ENCODE results near the gene STAT5B.

The STAT5B gene

DNA sequence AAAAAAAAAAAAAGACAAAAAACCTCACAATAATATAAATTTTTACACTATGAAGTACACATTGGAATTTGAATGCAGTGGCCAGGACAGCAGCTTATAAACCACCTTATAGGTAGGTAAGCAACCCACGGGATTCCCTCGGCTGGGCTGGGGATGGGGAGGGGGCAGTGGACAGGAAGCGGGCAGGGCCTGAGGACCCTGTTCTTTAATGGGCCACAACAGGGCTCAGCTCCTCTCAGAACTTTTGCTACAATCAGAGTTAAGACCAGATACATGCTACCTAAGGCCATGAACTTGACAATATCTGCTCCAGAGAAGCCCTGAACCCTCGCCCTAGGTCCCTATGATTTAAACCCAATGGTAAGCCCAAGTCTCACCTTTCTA, 37.2 kb upstream of the STAT5B start:
- Histone ChIP-seq H3K27me3 (ENCODE audit: insufficient read depth, low read length) (no peaks in the 10 kb centered on the region), H3K9me3 (ENCODE audit: insufficient read depth, low read depth, low read length) (no peaks in the 10 kb centered on the region), H3K27ac (ENCODE audit: low read depth, low read length) (no peak overlapping the region), H3K4me1 (ENCODE audit: insufficient read depth, low read length) (peaks cover 24% of the 10 kb centered on the region), H3K4me3 (ENCODE audit: low read length) (no peak overlapping the region), H3K36me3 (ENCODE audit: insufficient read depth, low read length) (peaks cover 40% of the 10 kb centered on the region), H3K9ac (ENCODE audit: low read depth, low read length) (no peak overlapping the region)
- WGBS, result 78% methylated on average over 4 of the region's 4 CpGs

DNA sequence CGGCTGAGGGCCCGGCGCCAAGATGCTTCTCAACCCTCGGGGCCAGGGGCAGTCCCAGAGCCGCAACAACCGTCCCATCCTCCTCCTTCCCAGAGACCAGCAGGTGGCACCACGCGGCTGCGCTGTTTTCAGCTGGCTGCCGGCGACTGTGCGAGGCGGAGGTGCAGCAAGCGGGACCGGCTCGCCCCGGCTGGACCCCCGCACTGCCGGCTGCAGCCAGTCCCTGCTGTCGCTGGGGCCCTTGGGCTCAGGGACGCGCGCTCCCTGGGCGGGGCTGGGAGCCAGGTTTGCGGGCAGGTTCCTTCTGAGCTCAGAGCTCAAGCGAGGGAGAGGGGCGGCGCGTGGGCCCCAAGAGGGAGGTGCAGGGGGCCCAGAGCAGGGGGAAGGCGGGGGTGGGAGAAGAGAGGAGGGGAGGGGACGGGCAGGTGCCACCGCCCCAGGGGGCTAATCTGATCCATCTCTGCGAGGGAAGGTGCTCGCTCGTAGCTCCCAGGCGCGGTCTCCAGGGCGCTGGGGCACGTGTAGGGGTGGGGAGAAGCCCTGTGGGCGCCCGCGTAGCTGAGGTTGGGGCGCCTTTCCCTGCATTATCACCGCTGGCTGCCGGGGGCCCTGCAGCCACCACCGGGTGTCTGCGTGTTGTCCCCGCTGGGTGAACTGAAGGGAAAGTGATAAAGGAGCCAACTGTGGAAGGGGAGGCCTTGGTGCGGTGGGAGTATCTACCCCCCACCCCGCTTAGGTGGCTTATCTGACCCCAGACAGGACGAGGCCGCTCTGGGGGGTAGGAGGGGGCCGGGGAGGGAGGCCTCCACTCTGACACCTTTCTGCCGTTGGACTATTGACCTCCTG, 36.3 kb upstream of the STAT5B start:
- Histone ChIP-seq H3K27ac (ENCODE audit: low read depth, low read length) (peak overlapping the region; percentile 37; the same call in 1 of the 2 replicates), H3K36me3 (ENCODE audit: insufficient read depth, low read length) (peaks cover 36% of the 10 kb centered on the region), H3K4me3 (ENCODE audit: low read length) (peak overlapping the region; percentile 34), H3K9me3 (ENCODE audit: insufficient read depth, low read depth, low read length) (no peaks in the 10 kb centered on the region), H3K4me1 (ENCODE audit: insufficient read depth, low read length) (peaks cover 24% of the 10 kb centered on the region), H3K9ac (ENCODE audit: low read depth, low read length) (peak overlapping the region; percentile 40; the same call in 1 of the 2 replicates), H3K27me3 (ENCODE audit: insufficient read depth, low read length) (no peaks in the 10 kb centered on the region)
- 28% methylated on average over 50 of the region's 54 CpGs for WGBS

DNA sequence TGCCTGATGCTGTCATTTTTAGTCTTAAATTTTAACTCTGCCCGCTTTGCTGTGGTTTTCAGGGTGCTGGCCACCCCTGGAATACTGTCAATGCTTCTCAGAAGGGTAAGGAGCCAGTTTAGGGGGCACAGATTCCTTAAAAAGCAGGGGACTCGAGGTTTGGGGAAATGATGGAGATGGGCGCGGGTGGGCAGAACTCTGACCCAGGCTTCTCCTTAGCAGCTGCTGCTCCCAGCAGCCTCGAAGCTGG, 35.8 kb upstream of the STAT5B start:
- H3K4me3 ChIP-seq (ENCODE audit: low read length), result no peak overlapping the region
- no peaks in the 10 kb centered on the region for H3K9me3 ChIP-seq (ENCODE audit: insufficient read depth, low read depth, low read length)
- 52% methylated on average over 5 of the region's 5 CpGs for WGBS
- H3K27me3 ChIP-seq (ENCODE audit: insufficient read depth, low read length), result no peaks in the 10 kb centered on the region
- peaks cover 24% of the 10 kb centered on the region for H3K4me1 ChIP-seq (ENCODE audit: insufficient read depth, low read length)
- H3K27ac ChIP-seq (ENCODE audit: low read depth, low read length), result no peak overlapping the region; the same call in 1 of the 2 replicates
- H3K9ac ChIP-seq (ENCODE audit: low read depth, low read length), result no peak overlapping the region
- H3K36me3 ChIP-seq (ENCODE audit: insufficient read depth, low read length), result peaks cover 30% of the 10 kb centered on the region

DNA sequence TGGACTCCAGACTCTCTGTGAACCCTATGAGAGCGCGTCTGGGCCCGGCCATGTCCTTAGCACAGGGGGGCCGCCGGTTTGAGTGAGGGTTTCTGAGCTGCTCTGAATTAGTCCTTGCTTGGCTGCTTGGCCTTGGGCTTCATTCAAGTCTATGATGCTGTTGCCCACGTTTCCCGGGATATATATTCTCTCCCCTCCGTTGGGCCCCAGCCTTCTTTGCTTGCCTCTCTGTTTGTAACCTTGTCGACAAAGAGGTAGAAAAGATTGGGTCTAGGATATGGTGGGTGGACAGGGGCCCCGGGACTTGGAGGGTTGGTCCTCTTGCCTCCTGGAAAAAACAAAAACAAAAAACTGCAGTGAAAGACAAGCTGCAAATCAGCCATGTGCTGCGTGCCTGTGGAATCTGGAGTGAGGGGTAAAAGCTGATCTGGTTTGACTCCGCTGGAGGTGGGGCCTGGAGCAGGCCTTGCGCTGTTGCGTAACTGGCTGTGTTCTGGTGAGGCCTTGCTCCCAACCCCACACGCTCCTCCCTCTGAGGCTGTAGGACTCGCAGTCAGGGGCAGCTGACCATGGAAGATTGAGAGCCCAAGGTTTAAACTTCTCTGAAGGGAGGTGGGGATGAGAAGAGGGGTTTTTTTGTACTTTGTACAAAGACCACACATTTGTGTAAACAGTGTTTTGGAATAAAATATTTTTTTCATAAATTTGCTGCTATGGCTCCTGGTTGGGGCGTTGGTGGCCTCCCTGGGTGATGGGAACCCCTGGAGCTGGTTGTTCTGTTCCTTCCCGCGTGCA, 35.2 kb upstream of the STAT5B start:
- Histone ChIP-seq H3K9me3 (ENCODE audit: insufficient read depth, low read depth, low read length) (no peaks in the 10 kb centered on the region), H3K9ac (ENCODE audit: low read depth, low read length) (no peak overlapping the region), H3K4me1 (ENCODE audit: insufficient read depth, low read length) (peaks cover 24% of the 10 kb centered on the region)

DNA sequence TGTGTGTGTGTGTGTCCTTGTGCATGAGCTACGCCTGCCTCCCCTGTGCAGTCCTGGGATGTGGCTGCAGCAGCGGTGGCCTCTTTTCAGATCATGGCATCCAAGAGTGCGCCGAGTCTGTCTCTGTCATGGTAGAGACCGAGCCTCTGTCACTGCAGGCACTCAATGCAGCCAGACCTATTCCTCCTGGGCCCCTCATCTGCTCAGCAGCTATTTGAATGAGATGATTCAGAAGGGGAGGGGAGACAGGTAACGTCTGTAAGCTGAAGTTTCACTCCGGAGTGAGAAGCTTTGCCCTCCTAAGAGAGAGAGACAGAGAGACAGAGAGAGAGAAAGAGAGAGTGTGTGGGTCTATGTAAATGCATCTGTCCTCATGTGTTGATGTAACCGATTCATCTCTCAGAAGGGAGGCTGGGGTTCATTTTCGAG, 34.6 kb upstream of the STAT5B start:
- no peaks in the 10 kb centered on the region for H3K9me3 ChIP-seq (ENCODE audit: insufficient read depth, low read depth, low read length)
- H3K27ac ChIP-seq (ENCODE audit: low read depth, low read length), result no peak overlapping the region
- H3K4me1 ChIP-seq (ENCODE audit: insufficient read depth, low read length), result peaks cover 24% of the 10 kb centered on the region
- no peaks in the 10 kb centered on the region for H3K27me3 ChIP-seq (ENCODE audit: insufficient read depth, low read length)
- peaks cover 19% of the 10 kb centered on the region for H3K36me3 ChIP-seq (ENCODE audit: insufficient read depth, low read length)
- H3K4me3 ChIP-seq (ENCODE audit: low read length), result no peak overlapping the region
- 82% methylated on average over 9 of the region's 9 CpGs for WGBS
- H3K9ac ChIP-seq (ENCODE audit: low read depth, low read length), result no peak overlapping the region

More for the DNA sequence above, 35.2 kb upstream of the STAT5B start:
- Histone ChIP-seq H3K27me3 (ENCODE audit: insufficient read depth, low read length) (no peaks in the 10 kb centered on the region), H3K27ac (ENCODE audit: low read depth, low read length) (no peak overlapping the region; the same call in 1 of the 2 replicates), H3K4me3 (ENCODE audit: low read length) (no peak overlapping the region), H3K36me3 (ENCODE audit: insufficient read depth, low read length) (peaks cover 25% of the 10 kb centered on the region)
- 86% methylated on average over 19 of the region's 19 CpGs for WGBS

DNA sequence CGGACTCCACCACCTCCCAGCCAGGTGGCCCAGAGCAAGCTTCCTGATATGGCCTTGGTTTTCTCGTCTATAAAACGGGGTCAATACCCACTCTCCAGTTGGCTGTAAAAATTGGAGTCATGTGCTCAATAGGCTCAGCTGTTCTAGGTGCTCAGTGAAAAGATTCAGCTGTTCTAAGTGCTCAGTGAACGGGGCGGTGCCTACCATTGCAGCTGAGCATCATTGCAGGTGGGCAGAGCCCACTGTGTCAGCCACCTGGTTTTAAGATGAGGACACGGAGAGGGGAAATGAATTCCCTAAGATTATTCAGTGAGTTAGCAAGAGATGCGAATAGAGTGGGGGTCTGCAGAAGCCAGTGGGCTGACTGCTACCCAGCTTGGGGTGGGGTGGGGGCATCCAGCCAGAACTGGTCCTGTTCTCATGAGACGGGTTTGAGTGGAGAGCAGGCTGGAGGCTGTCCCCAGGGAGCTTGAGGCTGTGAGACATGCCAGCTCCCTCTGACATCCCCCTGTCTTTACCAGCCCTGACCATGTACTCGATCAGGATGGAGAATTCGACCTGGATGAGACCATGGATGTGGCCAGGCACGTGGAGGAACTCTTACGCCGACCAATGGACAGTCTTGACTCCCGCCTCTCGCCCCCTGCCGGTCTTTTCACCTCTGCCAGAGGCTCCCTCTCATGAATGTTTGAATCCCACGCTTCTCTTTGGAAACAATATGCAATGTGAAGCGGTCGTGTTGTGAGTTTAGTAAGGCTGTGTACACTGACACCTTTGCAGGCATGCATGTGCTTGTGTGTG, 34.0 kb upstream of the STAT5B start:
- no peak overlapping the region for H3K4me3 ChIP-seq (ENCODE audit: low read length)
- peaks cover 24% of the 10 kb centered on the region for H3K4me1 ChIP-seq (ENCODE audit: insufficient read depth, low read length)
- no peak overlapping the region for H3K9ac ChIP-seq (ENCODE audit: low read depth, low read length)
- H3K27ac ChIP-seq (ENCODE audit: low read depth, low read length), result no peak overlapping the region
- no peaks in the 10 kb centered on the region for H3K27me3 ChIP-seq (ENCODE audit: insufficient read depth, low read length)
- H3K36me3 ChIP-seq (ENCODE audit: insufficient read depth, low read length), result peaks cover 12% of the 10 kb centered on the region
- no peaks in the 10 kb centered on the region for H3K9me3 ChIP-seq (ENCODE audit: insufficient read depth, low read depth, low read length)
- 83% methylated on average over 19 of the region's 19 CpGs for whole genome bisulfite sequencing

DNA sequence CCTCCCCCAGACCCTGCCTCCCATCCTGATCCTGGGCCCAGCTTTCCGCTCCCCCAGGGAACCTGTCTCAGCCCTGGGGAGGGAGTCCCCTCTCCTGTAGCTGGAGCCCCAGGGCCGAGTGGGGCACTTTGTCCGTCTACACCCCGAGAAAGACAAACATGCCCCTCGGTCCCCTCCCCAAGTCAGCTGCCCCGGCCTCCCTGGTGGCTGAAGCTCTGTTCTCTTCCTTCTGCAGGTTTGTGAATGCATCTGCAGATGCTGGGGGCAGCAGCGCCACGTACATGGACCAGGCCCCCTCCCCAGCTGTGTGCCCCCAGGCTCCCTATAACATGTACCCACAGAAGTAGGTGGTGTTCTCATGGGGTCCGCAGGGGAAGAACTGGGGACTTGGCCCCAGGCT, 33.0 kb upstream of the STAT5B start:
- H3K4me3 ChIP-seq (ENCODE audit: low read length), result no peak overlapping the region
- H3K27ac ChIP-seq (ENCODE audit: low read depth, low read length), result no peak overlapping the region
- no peak overlapping the region for H3K9ac ChIP-seq (ENCODE audit: low read depth, low read length)
- WGBS, result 91% methylated on average over 9 of the region's 9 CpGs
- no peaks in the 10 kb centered on the region for H3K27me3 ChIP-seq (ENCODE audit: insufficient read depth, low read length)
- no peaks in the 10 kb centered on the region for H3K9me3 ChIP-seq (ENCODE audit: insufficient read depth, low read depth, low read length)
- peaks cover 24% of the 10 kb centered on the region for H3K4me1 ChIP-seq (ENCODE audit: insufficient read depth, low read length)
- H3K36me3 ChIP-seq (ENCODE audit: insufficient read depth, low read length), result peaks cover 7% of the 10 kb centered on the region; the same call in 1 of the 2 replicates

DNA sequence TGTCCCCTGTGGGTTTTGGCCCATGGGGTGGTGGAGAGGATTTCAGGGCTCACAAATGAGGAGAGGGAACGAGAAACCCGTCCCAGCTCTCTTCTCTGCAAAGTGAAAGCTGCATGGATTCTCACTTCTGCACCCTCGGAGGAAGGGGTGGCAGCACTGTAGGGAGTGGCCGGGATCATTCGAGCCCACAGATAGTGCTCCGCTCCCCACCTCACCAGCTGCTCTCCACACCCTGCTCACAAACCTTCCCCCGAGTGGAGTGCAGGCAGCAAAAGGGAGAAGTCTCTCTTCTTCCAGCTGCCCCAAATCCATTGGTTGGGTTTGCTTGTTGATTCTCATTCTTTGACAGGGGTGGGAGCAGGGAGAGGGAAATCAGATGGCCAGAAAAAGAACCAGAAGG, 32.3 kb upstream of the STAT5B start:
- H3K4me1 ChIP-seq (ENCODE audit: insufficient read depth, low read length), result peaks cover 19% of the 10 kb centered on the region
- no peak overlapping the region for H3K9ac ChIP-seq (ENCODE audit: low read depth, low read length)
- WGBS, result 92% methylated on average over 7 of the region's 7 CpGs
- no peak overlapping the region for H3K27ac ChIP-seq (ENCODE audit: low read depth, low read length)
- H3K4me3 ChIP-seq (ENCODE audit: low read length), result no peak overlapping the region
- no peaks in the 10 kb centered on the region for H3K9me3 ChIP-seq (ENCODE audit: insufficient read depth, low read depth, low read length)
- H3K27me3 ChIP-seq (ENCODE audit: insufficient read depth, low read length), result no peaks in the 10 kb centered on the region
- H3K36me3 ChIP-seq (ENCODE audit: insufficient read depth, low read length), result no peaks in the 10 kb centered on the region; the same call in 1 of the 2 replicates

DNA sequence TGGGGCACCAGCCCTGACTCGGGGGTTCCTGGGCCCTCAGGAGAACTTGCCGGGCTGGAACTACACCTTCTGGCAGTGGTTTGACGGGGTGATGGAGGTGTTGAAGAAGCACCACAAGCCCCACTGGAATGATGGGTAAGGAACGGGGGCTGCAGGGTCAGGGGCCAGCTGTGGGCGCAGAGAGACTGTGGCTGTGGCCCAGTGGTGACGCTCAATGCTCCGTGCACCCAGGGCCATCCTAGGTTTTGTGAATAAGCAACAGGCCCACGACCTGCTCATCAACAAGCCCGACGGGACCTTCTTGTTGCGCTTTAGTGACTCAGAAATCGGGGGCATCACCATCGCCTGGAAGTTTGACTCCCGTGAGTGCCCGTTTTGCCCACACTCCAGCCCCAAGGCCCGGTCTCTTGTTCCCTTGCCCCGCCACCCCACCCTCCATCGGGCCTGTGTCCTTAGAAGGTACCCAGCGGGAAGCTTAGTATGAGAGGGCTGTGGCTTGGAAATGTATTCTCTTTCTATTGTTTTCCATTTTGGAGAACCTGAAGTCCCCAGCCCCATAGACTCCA, 31.3 kb upstream of the STAT5B start:
- Histone ChIP-seq H3K9me3 (ENCODE audit: insufficient read depth, low read depth, low read length) (no peaks in the 10 kb centered on the region), H3K4me1 (ENCODE audit: insufficient read depth, low read length) (peaks cover 19% of the 10 kb centered on the region), H3K27me3 (ENCODE audit: insufficient read depth, low read length) (no peaks in the 10 kb centered on the region), H3K27ac (ENCODE audit: low read depth, low read length) (no peak overlapping the region), H3K9ac (ENCODE audit: low read depth, low read length) (no peak overlapping the region), H3K36me3 (ENCODE audit: insufficient read depth, low read length) (no peaks in the 10 kb centered on the region), H3K4me3 (ENCODE audit: low read length) (no peak overlapping the region)
- WGBS, result 95% methylated on average over 19 of the region's 19 CpGs

DNA sequence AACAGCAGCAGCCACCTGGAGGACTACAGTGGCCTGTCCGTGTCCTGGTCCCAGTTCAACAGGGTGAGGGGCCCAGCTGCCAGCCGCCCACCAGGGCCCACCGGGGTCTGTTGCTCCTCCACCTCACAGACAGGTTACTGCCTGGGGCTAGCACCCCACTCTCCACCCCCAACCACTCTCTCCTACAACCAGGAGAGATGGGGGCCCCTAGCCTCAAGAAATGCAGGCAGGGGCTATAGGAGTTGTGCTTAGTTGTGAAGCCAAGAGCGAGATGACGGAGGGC, 30.1 kb upstream of the STAT5B start:
- H3K4me3 ChIP-seq (ENCODE audit: low read length), result no peak overlapping the region
- 95% methylated on average over 5 of the region's 5 CpGs for WGBS
- no peak overlapping the region for H3K9ac ChIP-seq (ENCODE audit: low read depth, low read length)
- no peaks in the 10 kb centered on the region for H3K9me3 ChIP-seq (ENCODE audit: insufficient read depth, low read depth, low read length)
- peaks cover 11% of the 10 kb centered on the region for H3K4me1 ChIP-seq (ENCODE audit: insufficient read depth, low read length)
- no peaks in the 10 kb centered on the region for H3K27me3 ChIP-seq (ENCODE audit: insufficient read depth, low read length)
- H3K36me3 ChIP-seq (ENCODE audit: insufficient read depth, low read length), result no peaks in the 10 kb centered on the region
- no peak overlapping the region for H3K27ac ChIP-seq (ENCODE audit: low read depth, low read length)

Measured in HUES64 (cell line).